Activated CD4-positive, alpha-beta T cell treated with anti-CD3 and anti-CD28 coated beads for 48 hours (primary cell): ENCODE data around the gene LGR4.
"Not testable (repeated sequence)": the region's sequence is repeated elsewhere in the genome, so short reads cannot be mapped to it uniquely, and the experiment has no call there.

Experiments used
- DNase-seq: peaks from one replicate; pipeline ENCODE4 v3.0.0-alpha.2; 2020

LGR4 gene

DNA sequence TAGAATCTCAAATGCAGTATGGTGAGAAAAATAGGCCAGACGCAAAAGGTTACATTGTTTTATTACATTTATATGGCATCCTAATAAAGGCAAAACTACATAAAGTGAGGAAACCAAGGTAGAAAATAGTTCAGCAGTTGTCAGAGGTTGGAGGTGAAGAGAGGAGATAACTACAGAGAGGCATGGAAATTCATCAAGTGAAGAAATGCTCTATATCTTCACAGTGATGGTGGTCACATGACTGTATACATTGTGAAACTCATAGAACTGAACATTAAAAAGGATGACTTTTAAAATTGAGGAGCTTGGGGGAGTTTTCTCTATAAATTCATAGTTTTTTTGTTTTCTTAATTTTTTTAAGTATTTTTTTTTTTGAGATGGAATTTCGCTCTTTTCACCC, 14.4 kb downstream of the LGR4 start:
- no peak for DNase-seq

DNA sequence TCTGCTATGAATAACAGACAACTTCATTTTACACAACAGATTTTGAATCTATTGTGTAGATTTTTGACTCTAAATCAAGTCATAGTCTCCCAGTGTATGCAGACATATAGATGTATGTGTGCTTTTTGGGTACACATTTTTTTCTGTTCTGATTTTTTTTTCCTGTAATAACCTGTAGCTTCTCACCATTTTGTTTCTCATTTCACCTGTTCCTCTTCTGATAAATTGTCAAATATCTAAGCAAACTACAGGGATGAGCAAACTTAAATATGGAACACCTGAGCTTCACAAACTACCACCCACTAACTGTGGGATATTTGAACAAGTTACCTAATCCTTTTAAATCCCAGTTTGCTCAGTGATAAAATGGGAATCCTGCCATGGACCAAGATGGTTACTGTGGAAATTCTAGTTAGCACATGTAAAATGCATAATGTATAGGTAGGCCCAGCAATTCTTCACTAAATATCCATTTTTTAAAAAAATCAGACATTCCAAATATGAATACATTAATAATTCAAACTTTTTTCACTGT, 15.7 kb downstream of the LGR4 start:
- no peak for DNase-seq

DNA sequence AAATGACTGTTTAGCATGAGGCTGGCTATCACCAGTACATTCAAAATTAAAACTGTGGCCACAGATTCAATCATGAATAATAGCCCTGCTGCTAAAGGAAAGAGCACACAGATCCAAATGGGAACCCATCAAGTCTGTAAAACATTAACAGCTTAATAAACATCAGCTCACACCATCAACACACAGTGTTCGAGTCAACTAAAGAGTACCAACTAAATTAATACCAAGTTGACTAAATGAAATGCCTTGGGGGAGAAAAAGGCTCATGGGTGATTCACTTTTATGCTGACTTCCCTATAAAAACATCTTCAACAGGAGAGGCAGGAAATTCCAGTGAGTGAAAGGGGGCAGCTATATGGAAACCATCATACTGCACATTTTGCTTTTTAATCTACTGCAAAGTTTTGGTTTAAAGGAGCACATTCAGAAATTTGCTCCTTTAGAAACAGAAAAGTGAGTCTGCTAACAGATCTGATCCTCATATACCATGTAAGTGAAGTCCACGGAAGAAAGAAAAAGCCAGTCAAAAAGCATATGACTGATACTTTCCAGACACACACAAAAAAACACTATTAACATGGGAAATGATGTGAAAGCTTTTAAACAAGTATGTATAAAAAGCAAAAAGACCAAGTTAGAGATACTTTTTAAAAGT, 16.3 kb downstream of the LGR4 start:
- DNase-seq = no peak

DNA sequence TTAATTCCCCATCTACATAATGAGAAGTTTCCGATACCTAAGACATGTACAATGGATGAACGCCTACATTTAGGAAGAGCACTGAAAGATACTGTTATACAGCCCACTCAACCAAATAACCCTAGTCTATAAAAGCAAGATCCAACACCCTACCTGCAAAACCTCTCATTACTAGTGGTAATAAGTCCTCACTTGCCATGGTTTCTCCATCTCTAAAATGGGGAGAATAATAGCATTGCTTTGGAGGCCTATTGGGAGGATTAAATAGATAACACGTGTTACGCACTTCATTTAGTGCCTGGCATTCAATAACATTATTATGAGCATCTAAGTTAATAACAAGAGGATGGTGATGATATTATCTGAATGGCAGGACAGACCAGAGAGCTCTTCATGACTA, 16.9 kb downstream of the LGR4 start:
- no peak for DNase-seq

DNA sequence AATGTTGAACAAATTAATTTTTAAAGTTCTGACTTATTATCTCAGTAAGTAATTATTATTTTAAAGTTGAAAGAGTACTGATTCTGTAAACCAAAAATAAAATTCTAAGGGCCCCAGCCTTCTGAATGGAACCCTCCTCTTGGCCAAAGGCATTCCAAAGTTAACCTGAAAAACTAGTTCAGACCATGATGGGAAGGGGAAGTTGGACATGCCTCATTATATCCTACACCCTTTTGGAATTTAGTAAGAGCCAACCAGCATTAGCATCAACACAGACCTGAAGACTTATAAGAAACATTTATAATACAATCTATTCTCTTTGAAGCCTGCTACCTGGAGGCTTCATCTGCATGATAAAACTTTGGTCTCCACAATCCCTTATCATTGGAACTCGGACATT, 18.9 kb downstream of the LGR4 start:
- DNase-seq = no peak

DNA sequence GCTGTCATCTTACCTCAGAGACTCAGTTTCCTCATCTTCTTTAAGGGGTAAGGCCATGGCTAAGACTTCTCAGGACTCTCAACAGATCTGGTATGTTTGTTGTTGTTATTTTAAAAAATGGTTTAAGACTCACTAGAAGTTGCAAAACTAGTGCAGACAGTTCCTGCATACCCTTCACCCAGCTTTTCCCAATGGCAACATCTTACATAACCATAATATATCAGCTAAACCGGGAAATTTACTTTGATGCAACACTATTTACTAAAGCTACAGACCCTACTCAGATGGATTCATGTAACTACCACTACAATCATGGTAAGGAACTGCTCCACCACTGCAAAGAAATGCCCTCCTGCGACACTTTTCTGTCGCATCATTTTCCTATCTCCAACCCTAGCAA, 20.4 kb downstream of the LGR4 start:
- no peak for DNase-seq

DNA sequence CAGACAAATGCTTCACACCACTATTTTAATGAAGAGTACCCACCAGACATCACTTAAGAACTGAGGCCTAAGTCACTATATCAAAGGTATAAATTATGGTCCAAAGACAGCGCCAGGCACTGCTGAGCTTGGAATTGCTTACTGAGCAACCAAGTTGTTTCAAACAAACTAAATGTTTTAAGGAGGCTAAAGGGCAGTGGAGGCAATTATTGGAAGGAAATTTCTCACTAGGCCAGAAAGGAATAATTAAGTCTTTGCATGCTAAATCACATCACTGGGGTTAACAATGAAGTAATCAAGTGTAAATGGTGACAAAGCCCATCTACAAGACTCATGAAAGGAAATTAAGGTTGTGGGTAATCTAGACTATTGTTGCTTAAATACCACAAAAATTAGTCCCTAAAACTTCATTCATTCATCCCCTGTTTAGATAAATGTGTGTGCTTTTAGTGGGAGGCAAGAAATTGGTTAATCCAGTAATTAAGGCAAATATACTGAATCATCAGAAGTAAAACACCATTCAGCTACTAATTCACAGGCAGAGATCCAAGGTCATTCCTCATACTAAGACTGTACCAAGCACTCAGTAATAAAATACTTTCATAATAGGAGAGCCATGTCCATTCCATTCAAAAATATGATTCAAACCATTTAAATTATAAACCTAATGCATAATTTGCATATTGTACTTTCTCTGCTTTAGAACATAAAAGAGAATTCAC, 21.2 kb downstream of the LGR4 start:
- DNase-seq = no peak

DNA sequence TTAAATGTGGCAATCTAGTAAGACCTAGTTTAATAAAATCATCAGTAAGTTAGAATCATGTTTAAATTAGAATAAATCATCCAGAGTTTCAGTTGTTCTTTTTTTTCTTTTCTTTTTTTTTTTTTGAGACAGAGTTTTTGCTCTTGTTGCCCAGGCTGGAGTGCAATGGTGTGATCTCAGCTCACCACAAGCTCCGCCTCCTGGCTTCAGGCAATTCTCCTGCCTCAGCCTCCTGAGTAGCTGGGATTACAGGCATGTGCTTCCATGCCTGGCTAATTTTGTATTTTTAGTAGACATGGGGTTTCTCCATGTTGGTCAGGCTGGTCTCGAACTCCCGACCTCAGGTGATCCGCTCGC, 24.4 kb downstream of the LGR4 start:
- not testable (repeated sequence) for DNase-seq

DNA sequence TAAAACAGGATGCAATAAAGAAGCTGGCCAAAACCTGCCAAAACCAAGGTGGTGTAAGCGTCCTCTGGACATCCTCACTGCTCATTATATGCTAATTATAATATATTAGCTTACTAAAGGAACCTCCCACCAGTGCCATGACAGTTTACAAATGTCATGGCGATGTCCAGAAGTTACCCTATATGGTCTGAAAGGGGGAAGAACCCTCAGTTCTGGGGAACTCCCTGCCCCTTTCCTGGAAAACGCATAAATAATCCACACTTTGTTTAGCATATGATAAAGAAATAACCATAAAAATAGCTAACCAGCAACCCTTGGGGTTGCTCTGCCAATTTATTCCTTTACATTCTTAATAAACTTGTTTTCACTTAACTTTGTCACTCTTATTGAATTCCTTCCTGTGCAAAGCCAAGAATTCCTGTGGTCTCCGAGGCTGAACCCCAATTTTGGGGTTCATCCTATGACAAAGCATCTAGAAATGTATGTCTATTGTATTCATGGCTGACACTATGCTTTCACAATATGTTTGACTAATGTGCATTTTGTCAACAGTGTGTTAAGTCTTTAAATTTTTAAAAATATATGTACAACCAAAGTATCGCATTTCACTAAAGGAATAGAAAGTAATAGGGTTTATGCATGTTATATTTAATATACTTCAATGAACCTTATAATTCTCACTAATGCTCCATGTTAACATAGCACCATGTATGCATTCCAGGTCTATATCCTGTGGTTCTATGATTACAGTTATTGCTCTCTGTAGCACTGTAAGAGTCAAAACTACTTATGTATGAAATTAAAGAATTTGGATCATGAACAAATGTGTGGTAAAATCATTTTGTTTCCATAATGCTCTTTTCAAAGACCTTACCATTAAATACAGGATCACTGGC, 25.1 kb downstream of the LGR4 start:
- DNase-seq = no peak

DNA sequence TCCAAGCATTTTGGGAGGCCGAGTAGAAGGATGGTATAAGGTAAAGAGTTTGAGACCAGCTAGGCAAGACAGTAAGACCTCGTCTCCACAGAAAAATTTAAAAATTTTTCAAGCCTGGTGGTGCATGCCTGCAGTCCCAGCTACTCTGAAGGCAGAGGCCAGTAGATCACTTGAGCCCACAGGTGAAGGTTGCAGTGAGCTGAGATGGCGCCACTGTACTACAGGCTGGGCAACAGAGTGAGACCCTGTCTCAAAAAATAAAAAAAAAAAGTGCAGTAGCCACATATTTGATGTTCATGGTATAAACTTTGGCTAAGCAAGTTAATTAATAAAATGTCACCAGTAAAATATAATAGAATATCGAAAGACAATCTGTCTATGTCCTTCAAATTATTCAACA, 27.0 kb downstream of the LGR4 start:
- DNase-seq = no peak

DNA sequence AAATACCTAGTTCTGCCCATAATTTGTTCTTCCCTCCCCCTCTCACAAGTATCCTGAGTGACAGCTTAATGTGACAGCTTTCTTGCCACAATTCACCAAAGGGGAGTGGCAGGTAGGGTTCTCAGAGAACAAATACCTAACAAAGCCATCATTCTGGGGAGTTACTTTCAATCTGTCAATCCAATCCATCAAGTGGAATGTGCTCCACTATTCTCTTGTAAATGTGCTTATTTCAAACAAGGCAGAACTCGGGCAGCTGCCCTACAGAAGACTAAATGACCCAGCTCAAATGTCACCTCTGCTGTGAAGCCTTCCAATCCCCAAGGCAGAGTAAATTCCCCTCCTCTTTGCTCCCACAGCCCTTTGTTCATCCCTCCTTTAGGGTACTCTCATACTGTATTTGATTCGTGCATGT, 27.8 kb downstream of the LGR4 start:
- DNase-seq = no peak

DNA sequence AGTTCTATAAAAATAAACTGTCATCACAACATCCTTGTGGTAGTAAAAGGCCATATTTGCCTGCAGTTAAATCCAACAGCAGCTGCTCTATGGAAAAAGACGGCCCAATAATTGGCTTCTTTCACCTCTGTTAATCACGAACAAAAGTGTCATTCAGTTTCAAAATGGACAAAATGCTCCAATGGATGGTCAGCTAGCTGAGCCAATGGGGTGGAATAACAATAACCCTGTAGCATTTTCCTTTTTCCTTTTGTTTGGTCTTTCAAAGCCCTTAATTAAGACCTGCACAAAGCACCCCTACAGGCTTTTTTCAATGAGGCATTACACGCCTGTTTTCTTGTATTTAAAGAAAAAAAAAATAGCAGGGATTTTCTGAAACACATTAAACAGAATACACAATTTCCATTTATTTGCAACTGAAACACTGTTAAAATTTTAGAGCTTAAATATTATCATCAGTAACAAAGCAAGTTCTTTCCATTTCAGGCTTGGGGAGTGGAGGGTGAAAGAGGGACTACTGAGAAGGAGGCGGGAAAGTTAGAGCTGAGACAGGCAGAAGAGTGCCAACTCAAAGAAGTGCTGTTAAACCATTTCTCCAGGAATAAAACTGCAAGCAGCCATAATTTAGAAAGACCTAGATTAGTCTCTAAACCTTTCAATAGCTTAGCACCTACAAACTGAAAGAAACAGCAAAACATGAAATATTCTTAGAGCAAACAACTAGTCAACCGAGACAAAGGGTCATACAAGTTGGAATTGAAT, 28.7 kb downstream of the LGR4 start:
- no peak for DNase-seq

DNA sequence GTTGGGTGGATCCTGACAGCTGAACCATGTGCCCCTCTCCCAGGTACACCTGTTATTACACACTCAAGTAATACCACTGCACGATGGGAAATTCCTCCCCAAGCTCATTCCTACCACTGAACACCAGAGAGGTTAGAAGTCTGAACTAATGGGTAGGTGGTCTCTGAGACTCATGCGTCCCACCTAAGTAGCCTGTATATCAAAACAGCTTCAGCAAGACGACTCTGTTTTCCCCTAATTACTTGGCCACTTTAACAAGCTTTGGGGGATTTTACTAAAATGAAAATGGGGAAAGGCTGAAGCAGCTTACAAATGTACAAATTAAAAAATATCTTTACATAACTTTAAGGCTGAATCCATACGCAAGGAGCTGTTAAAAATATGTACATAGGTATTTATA, 29.4 kb downstream of the LGR4 start:
- DNase-seq = no peak

DNA sequence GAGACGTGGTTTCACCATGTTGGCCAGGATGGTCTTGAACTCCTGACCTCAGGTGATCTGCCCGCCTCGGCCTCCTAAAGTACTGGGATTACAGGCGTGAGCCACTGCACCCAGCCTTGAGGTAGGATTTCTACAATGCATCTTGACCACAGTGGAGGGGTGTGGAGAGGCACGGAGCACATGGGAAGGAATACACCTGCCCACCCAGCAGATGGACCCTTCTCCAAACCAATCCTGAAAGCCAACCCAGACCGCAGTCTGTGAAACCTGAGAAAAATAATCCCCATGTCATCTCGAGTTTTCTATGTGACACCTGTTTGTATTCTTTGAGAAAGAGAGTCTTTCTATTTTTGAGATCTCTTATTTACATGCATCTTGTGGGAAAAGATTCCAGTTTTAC, 32.5 kb downstream of the LGR4 start:
- DNase-seq = no peak

DNA sequence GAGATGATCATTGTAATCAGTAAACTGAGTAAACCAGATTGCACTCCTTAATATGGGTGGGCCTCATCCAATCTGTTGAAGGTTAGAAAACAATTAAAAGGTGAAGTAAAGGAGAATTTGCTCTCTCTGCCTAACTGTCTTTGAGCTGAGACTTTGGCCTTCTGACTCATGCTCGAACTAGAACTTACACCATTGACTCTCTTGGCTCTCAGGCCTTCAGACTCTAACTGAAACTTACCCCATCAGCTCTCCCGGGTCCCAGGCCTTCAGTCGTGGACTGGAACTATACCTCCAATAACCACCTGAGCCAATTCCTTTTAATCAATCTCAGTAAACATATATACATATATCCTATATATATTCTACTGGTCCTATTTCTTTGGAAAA, 34.0 kb downstream of the LGR4 start:
- DNase-seq = no peak

DNA sequence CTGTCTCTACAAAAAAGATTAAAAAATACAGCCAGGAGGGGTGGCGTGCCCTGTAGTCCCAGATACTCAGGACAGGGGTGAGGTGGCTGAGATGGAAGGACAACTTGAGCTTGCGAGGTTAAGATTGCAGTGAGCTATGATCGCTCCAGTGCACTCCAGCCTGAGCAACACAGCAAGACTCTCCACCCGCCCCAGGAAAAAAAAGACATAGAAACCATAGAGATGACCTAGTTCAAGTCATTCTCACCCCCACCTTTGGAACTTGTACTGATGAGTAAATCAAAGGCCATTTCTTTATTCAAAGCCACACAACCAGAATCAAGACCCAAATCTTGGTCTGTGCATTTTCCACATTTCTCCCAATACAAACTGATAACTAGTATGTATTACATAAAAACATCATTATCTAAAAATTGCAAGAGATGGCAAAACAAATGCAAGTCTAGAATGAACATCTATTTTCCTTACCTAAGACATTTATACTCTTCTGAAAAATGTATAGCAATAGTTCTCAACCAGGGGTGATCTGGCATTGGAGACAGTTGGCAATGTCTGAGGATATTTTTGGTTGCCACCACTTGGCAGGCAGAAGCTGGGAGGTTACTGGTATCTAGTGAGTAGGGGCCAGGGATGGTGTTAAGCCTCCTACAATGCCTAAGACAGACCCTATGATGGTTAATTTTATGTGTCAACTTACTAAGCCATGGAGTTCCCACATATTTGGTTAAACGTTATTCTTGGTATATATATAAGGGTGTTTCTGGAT, 34.6 kb downstream of the LGR4 start:
- DNase-seq = no peak

DNA sequence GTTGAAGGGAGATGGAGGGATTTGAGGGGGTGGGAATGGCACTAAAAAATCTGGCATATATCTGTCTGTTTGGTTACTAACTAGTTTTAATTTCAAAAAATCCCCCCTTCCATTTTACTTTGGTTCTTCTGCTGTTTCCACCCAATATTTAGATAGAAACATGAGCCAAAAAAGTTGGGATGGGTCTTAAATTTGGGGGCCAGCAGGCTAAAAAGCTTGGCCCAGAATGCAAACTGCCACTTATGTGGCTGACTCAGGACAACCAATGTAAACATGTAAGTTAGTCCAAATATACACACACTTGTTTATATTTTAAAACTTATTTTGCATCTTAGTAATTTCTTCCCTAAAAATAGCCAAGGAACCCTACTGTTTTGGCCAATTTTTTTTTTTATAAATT, 35.7 kb downstream of the LGR4 start:
- DNase-seq = no peak

DNA sequence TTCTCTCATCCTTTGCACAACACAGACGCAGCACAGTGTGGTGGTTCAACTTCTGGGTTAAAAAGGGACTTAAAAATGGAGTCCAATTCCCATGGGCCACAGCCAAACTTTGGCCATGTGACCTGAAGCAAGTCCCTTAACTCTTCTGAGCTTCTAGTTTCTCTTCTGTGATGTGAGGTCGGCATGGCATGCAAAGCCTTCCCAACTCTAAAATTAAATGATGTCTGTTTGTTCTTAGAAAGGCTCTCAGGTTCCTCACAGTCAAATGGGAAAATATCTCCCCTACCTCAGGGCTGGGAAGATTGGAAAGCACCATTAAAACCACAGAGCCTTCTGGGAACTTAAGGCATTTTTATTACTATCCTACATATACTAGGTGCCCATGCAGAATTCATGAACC, 38.8 kb downstream of the LGR4 start:
- DNase-seq = no peak

DNA sequence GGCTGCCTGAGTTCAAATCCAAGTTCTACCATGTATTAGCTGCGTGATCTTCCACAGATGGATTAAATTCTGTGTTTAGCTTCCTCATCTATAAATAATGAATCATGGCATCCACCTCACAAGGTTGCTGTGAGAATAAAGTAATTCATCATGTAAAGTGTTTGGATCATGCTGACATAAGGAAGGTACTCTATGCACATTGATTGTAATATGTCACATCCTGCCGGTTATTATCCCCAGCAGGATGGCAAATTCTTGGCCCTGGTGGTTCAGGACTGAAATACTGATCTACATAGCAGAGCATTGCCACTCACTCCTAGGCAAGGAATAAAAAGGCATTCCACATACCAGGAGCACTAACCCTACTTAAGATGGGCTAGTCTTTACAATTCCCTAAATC, 40.8 kb downstream of the LGR4 start:
- DNase-seq = no peak

DNA sequence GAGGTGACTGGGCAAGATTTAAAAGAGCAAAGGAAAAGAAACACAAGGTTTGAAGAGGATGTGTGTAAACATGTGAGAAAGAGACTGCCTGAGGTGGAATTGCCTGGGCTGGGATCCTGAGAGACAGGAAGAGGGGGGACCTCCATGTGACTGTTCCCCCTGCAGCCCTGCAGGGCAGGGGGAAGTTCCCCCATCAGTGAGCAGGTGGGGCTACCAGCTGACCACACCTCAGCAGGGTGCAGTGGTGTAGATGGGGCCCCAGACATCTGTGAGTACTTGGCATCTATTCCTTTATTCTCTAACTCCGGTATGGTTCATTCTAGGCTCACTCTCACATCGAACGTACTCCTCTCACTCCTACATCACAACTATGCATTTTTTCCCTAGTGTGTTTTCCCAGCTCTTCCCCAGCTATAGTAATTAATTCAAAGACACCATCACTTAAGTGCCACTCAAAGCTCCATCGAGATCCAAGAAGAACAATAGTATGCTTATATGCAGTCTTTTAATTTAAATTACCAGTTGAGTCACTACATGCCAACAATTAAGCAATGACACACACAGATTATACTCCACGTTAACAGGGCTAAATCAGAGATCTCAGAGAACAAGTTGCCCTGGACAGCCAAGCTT, 42.7 kb downstream of the LGR4 start:
- DNase-seq = no peak

DNA sequence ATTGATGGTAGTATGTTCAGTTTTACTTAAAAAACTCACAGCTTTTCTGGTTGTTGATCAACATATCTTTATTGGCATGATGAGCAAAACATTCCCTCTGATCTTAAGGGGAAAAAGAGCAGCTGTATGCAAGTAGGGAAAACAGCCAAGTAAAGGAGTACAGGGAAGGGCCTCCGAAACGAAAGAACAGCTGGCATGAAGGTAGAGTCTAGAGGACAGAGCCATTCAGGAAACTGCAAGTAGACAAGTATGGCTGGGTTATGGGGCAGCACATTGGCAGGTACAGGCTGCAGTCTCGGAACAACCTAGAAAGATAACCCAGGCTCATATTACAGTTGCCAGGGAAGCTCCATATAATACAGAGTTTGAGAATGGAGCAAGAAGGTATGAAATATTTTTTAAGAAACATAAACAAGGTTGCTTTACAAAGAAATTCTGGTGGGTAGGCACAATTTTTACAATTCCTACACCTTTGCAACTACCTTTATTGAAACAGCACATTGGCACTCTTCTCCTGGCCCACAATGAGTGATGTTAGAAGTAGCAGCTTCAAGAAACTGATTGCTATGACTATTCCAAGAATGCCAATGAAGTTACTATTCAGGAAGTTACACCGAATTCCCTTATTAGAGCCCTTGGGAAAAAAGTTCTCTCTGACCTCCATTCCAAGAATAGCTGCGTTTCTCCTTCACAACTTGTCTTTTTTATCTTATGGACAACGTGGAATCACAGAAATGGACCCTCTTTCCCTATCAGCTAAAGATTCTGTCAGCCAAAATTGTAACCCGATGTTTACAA, 45.2 kb downstream of the LGR4 start:
- DNase-seq = no peak
